NCI-H1694 (cell line): Measurements from ENCODE around the gene PSMD14.

Experiments
- DNase-seq: peaks from one replicate; lab custom pipeline; 2025; lab: John Stamatoyannopoulos, UW

Gene PSMD14

DNA sequence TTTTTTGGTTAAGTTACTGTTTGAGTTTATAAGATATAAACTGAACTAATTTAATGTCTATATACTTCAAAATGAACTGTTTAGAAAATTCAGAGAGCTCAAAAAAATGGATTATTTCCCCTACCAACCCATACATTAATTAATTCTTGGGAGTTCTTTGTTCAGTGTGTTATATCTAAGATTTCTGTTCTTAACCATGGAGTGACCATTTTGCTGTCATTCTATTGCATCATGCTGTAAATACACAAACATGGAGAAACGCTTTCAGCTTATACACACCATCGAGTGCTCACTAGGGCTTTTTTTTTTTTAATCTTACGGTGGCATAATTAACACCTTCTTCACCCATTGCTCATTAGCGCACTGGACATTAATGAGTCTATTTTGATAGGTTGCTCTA lies 74.5 kb downstream of the PSMD14 start:
- no peak for DNase-seq

DNA sequence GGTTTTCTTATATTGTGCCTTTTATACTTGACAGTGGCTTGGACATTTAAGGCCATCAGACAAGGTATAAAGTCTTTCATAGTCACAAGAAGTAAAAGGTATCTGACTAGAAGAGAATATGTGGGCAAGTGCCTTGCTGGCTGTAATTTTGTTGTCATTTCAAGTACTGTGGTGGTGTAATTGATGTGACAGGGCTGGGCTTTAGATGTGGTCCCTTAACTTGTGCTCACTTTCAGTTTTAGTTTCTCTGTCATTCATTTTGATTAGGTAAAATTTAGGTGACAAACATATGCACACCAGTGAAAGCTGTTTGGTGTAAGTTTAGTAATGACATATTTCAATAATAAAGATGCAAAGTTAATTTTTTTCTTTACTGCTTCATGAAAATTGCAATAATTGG lies 76.6 kb downstream of the PSMD14 start:
- DNase-seq: no peak

DNA sequence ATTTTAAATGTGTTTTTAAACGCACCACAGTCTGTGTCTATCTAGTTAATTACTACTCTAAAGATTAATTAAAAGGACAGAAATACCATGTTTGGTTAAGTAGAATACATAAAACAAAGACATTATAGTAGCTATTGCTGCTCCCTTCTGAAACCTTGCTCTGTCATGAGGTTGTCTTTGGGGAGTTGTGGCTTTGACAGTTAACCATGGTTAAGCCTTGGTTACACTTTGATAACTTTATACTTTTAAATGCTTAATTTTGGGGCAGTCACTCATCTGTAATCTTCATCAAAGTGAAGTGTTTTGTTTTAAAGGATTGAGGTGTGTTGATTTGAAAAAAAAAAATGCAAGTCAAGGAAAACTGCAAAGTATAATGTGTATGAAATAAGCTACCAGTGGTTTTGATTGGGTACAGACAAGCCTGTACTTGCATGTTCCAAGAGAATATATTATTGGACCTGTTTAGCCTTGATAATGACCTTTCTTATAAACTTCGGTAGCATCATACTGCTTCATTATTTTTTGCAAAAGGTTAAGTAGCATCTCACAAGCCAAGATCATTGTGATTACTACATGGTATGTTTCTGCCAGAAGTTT lies 78.1 kb downstream of the PSMD14 start:
- DNase-seq: no peak

DNA sequence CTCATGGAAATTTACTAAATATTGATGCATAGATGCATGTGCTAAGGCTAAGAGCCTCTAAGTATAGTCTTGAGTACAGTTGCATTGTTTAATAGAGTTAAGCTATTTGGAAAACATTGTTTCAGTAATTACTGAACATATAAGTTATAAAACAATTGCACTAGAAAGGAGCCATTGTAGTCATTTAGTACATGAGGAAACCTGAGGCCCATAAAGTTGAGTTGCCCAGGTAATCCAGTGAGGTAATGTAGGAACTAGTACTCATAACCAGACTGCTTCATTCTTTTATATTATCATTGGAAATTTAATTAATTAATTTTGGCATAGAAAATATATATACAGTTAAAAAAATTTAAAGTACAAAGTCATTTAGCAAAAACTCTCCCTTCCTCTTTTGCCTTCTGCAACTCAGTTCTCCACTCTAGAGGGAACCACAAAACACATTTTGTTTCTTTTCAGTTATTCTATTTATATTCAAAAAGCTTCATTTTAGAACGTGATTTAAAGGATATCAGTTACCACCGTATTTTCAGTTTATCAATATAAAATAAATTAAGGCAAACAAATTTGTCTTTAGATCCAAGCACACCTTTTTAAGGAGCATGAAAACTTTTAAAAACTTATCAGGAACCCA lies 80.0 kb downstream of the PSMD14 start:
- no peak for DNase-seq

DNA sequence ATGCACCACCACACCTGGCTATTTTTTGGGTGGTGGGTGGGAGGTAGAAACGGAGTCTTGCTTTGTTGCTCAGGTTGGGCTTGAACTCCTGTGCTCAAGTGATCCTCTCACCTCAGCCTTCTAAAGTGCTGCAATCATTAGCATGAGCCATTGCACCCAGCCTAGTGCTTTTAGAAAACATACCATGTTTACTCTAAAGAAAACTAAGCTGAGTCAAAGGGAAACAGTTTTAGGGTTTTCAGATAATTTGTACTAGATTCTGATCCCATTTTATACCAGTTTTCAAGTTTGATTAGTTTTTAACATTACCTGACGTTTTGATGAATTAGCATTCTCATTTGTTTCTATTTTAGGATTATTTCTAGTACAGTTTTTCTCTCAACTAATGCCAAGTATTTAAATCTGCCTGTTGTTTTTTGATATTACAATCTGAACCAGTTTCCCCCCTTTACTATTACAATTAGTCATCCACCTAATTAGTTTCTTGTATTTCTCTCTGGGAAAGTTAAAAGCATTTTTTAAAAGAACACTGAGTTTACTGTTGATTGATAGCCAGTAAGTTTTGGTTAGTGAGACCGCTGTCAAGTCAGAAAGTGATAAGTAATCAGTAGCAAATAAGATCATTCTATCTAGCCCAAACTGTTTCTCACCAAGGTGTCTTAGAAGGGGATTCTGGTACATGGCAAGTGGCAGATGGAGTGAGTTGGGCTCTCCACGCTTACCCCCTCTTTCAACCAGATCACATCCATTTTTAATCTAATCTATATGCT lies 83.7 kb downstream of the PSMD14 start:
- DNase-seq: no peak

DNA sequence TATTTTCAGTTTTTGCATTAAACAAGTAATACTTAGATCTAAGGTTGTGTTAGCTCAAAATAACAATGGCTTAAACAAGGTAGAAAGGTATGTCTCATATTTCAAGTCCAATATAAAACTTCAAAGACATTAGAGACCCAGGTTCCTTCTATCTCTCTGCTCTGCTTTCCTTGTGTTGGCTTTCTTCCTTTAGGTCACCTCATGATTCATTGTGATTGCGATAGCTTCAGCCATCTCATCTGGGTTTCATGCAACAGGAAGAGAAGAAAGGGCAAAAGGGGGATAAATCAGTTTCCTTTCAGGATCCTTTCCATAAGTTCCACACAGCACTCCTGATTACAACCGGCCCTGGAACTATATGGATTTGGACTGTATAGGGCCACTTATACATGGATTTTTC lies 91.9 kb downstream of the PSMD14 start:
- no peak for DNase-seq

DNA sequence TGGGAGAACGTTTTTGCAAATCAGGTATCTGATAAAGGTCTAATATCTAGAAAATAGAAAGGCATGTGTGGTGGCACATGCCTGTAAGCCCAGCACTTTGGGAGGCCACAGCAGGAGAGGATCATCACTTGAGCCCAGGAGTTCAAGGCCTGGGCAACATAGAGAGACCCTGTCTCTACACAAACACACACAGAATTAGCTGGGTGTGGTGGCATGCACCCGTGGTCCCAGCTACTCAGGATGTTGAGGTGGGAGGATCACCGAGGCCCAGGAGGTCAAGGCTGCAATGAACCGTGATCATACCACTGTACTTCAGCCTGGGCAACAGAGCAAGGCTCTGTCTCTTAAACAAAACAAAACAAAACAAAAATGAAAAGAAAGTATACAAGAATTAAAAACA lies 94.1 kb downstream of the PSMD14 start:
- DNase-seq: no peak

DNA sequence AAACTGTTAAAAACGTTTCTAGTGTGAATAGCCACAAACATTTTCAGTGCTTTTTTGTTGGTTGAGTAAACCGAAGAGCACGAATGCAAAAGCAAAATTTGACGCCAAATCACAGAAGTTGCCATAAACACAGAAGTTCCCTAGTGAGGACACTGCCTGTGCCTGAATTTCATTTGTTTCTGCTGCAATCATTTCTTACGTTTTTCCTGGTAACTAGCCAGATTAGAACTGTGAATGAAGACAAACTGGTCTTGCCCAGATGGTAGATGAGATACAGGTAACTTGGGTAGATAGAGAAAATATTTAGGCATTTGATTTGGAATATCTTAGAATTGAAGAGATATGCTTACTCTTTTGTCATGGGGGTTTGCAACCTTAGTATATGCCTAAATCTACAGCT lies 98.1 kb downstream of the PSMD14 start:
- DNase-seq: no peak

DNA sequence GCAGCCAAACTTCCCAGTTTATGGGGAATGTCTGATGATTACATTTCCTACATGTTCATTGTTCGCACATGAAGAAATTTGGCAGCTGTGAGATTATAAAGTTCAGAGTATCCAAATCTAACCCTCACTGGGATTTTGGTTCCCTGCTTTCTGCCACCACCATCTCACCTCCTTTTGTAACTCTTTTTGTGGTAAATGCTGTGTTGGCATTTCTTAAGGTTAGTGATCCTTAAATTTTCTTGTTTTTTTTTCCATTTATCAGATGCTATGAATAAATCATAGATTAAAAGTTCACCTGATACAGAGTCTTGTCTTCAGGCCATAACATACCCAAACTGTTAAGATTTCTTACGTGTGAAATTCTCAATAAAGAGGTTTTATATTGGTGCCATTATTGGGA lies 99.4 kb downstream of the PSMD14 start:
- DNase-seq: no peak

DNA sequence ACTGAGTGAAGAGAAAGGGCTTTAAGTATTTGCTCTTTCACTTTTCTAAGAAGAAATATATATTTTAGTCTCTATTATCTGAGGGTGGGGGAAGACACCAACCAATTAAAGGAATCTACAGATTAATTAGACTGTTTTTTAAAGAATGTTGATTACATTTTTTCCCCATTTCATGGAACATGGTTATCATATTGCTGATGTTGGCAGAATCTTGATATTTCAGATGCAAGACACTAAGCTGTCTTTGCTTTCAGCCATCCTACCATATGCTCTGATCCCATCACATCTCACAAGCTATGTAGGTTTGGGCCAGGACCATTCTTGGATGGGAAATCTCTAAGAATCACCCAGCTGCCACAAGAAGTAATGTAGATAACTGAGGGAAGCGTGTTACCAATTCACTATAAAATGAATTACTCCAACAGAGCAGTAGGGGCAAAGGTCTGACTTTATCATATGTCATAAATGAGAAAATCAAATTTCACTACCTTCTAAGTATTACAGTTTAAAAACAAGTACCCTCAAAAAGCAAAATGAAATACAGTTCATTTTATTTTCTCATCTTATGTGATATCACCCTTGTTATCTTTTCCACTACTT lies 101.2 kb downstream of the PSMD14 start:
- DNase-seq: no peak

DNA sequence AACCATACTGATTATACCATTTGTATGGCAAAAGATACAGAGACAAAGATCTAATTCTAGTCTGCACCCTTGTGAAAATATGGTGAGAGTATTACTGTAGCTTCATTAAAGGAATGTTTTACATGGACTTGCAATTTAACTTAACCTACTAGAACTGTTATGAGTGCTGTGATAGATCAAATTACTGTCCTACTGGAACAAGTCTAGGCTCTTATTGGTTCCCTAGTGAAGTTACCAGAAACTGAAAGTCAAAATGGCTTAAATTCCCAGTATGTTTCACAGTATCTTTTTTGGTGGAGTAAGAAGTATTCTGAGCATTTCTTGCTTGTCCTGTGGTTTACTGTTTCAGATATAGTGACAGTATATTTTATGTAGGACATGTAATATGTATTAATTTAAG lies 104.1 kb downstream of the PSMD14 start:
- no peak for DNase-seq

DNA sequence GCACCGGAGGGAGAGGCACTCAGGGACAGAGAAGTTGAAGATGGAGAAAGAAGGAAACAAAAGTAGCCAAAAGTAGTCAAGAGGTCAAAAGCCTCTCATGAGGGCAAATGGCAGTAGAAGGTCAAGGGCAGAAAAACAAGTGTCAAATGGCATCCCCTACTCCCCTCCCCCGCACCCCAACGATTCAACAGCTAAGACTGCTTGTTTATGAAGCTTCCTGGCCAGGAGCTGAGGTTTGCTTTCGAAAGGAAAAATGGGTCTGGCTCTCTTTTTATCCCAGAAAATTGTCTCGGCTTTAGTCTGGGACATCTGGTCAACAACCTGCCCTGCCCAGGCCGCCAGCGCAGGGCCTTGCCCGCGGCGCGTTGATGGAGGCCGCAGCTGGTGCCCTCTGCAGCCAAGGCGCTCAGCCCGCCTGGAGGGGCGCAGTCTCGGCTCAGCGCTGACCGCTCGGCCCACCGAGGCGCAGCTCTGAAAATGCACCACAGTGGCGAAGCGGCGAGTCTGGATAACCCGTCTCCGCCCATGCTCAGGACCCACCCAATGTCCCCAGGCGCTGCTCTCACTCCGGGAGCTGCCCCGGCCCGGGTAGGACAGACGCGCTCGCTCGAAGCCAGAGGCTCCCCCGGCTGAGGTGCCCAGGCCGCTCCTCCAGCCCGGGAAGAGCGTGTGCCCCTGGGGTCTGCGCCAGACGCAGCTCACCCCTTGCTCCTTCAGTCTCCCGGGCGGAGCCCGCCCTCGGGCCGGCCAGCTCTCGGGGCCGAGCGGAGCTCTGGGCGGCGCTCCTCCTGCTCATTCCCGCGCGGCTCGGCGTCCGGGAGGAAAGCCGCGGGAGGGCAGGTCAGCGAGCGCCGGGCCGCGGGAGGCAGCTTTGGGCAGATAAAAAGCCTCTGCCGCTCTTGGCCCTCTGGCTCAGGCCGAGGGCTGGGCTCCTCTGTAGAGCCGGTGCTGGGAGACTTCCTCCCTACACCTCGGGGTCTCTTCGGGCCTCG lies 106.1 kb downstream of the PSMD14 start:
- DNase-seq: no peak

DNA sequence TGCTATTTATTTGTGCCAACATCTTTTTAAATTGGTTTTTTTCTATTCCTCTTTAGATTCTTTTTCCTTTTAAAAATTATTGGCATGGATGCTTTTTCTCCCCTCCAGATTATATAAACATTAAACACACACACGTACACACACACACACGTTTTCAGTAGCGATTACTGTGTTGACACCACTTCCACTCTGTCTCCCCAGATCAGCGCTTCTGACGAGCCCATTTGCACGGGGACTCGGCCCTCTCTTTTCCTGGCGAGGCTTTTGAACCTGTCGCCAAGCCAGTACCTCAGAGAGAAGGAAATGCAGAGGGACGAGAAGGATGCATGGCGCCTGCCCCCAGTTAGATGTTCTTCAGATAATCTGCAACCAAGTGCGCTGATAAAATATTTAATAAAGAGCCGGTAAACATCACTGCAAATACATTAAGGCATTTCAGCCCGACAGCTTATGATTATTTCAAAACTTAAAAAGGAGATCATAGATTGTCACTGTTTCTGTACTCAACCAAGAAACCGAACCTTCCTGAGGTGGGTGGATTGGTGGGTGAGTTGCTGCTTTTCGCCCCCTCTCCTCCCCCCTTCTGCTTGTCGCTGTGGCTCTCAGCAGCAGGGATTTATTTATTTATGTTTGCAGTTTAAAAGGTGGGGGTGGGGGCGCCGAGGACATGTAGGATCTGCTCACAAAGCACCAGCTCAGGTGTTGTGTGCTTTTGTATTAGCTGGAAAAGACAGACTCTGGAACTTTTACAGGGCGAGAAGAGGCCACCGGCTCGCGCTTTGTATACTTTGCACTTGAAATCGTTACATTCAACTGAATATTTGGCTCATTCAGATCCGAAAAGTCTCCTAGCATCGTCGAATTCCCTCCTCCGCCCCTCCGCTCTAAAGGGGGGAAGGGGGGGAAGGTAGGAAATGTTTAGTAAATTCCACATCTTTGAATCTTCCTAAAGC lies 107.1 kb downstream of the PSMD14 start:
- DNase-seq: no peak

DNA sequence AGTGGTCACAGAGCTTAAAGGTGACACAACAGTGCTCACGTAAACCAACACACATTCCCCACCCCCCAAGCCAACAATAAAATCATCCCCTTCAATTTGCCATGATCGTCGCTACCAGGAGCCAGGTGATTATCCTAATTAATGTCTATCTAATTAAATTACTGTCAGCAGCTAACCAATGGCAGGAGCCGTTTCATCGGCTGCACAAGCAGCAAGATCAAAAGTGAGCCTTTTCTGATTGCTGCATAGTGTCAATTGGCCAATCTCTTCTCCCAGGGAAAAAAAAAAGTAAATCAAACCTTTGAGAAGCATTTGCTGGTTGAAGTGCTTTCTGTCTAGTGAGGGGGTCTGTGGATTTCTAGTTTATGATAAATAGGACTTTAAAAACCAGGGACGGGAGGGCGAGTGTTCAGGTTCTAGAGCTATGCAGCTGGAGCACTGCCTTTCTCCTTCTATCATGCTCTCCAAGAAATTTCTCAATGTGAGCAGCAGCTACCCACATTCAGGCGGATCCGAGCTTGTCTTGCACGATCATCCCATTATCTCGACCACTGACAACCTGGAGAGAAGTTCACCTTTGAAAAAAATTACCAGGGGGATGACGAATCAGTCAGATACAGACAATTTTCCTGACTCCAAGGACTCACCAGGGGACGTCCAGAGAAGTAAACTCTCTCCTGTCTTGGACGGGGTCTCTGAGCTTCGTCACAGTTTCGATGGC lies 107.9 kb downstream of the PSMD14 start, which contains the start of gene TBR1:
TSS of gene TBR1 (plus strand) at position 311 of the 721 bp plus-strand sequence. CDS start at position 425, 114 bp downstream.
- no peak for DNase-seq

DNA sequence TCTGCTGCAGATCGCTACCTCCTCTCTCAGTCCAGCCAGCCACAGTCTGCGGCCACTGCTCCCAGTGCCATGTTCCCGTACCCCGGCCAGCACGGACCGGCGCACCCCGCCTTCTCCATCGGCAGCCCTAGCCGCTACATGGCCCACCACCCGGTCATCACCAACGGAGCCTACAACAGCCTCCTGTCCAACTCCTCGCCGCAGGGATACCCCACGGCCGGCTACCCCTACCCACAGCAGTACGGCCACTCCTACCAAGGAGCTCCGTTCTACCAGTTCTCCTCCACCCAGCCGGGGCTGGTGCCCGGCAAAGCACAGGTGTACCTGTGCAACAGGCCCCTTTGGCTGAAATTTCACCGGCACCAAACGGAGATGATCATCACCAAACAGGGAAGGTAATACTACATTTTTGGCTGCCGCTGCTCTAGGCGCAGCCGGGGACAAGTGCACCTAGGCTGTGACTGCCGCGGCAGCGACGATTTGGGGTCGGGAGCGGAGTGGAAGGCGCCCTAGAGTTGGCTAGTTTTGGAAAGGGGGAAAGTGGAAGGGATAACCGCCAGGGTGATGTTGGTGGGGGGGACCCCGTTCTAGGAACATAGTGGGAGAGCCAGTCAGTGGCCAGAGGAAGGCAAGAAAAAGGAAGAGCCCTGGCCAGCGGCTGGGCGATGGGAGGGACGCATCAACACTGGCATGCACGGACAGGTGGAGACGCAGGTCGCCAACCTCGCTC lies 108.6 kb downstream of the PSMD14 start:
- DNase-seq: no peak

DNA sequence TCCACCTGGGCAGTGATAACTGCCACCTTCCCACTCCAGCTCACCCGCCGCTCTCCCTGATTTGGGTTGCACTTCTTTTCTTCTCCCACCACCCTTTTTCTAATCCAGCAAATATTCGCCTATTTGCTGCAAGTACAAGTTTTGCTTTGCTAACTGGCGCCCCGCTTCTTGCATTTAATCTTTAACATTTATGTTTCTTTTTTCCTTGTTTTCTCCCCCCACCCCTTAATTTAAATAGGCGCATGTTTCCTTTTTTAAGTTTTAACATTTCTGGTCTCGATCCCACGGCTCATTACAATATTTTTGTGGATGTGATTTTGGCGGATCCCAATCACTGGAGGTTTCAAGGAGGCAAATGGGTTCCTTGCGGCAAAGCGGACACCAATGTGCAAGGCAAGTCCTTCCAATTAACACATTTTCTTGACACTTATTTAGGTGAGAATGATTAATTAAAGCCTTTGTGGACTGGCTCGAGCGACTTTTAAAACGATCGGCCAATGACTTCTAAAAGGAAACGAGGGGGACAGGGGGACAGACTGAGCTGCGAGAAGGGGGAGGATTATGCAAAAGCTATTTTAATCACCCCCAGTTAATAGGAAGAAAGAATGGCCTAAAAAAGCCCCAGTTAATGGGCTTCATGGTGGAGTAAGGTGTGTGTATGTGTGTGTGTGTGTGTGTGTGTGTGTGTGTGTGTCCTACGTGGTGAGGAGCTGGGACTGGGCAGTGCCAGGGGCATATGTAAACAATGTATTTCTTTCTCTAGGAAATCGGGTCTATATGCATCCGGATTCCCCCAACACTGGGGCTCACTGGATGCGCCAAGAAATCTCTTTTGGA lies 109.4 kb downstream of the PSMD14 start:
- no peak for DNase-seq

DNA sequence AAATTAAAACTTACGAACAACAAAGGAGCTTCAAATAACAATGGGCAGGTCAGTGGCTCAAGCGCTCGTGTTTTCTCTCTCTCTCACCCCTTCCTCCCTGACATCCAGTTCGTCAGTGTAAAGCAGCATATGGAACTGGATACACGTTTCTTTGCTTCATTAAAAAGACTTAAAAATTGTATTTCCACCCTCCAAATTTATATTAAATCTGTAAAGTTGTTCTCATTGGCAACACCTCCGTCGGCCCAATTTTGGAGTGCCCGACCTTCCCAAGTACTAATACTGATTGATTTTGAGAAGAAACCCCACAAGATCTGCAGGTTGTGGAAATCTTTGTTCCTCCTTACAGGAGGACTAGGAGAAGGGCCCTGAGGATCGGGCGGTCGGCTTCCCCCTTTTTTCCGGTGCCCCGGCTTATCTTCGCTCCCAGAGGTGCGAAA lies 110.1 kb downstream of the PSMD14 start:
- no peak for DNase-seq
